ENCODE measurements around the gene C1S. TPM values are rescaled to one million over a fixed set of nuclear protein-coding genes. Genes with fewer than 3 reads are reported as not detected.
A peak's percentile ranks its signal among the peaks of the same experiment; 100 is the strongest.
"Not testable (repeated sequence)": the region's sequence is repeated elsewhere in the genome, so short reads cannot be mapped to it uniquely, and the experiment has no call there.

Gene C1S
- 10.8 TPM for total RNA-seq

DNA sequence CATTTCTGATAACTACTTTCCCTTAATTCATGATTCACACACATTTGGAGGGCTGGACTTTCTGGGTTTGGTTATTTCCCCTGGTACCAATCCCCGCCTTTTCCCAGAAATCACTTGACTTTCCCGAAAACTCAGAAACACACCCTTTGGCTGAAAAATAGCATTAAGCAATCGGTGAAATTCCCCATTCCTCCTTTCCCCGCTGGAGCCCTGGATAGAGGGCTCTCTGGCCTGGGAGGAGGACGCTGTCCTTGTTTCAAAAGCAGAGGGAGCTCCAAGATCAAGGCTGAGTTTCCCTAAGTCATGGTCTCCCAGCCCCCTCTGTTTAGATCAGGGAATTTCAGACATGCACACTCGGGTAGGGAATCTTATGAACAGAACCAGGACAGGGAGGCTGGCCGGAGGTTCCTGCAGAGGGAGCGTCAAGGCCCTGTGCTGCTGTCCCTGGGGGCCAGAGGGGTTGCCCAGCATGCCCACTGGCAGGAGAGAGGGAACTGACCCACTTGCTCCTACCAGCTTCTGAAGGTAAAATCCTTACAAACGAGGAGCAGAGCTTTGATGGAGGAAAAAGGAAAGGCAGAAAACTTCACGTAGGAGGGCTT lies at the start of gene C1S:
C1S (plus strand) TSS at position 366 of the 602 bp plus-strand sequence. CDS start 1,195 bp downstream, outside the sequence.
- peak; percentile 19 for DNase-seq

DNA sequence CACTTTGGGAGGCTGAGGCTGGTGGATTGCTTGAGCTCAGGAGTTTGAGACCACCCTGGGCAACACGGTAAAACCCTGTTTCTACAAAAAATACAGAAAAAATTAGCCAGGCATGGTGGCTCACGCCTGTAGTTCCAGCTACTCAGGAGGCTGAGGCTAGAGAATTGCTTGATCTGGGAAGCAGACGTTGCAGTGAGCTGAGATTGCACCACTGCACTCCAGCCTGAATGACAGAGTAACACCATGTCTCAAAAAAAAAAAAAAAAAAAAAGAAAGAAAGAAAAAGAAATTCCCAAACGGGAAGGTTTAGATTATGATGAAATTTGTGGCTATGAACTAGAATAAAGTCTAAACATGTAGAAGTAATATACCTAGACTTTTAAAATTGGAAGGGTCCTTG lies 49.1 kb upstream of the C1S start:
- not testable (repeated sequence) for DNase-seq

DNA sequence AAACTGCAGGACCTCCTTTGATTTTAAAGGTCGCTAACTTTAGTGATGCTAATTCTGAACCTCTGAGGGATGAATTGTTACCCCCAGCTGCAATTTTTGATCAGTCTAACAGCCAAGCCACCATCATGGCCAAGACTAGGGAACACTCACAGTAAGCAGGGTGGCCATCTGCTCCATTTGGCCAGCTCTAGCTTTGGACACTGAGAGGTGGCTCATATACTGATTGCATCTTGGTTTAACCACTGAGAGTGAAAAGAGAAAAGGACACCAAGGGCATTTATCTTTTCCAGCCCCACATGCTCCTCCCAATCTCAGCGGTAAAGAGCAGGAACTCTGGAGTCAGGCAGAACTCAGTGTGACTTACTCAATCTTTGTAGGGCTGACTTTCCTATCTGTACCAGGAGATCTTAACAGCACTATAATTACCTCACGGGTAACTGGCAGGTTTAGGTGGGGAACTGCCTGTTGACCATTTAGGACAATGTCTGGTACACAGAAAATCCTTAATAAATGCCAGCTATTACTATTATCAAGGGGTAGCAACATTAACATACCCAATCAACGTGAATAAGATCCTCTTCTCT lies 48.4 kb upstream of the C1S start:
- no peak for DNase-seq

DNA sequence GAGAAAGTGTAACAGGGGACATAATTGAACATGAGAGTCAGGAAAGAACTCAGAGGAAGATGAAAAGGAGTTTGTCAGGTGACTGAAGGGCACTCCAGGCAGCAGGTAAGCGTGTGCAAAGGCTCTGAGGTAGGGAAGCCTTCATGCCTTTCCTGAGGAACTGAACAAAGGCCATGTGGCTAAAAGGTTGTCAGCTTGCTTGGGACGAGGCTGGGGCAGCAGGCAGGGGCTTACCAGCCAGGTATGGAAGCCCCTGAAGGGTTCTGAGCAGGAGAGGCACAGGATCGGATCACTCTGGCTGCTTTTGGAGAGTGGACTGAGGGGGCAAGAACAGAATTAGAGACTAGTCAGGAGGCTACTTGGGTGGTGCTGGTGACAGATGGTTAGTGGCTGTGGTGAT lies 47.4 kb upstream of the C1S start:
- no peak for DNase-seq

DNA sequence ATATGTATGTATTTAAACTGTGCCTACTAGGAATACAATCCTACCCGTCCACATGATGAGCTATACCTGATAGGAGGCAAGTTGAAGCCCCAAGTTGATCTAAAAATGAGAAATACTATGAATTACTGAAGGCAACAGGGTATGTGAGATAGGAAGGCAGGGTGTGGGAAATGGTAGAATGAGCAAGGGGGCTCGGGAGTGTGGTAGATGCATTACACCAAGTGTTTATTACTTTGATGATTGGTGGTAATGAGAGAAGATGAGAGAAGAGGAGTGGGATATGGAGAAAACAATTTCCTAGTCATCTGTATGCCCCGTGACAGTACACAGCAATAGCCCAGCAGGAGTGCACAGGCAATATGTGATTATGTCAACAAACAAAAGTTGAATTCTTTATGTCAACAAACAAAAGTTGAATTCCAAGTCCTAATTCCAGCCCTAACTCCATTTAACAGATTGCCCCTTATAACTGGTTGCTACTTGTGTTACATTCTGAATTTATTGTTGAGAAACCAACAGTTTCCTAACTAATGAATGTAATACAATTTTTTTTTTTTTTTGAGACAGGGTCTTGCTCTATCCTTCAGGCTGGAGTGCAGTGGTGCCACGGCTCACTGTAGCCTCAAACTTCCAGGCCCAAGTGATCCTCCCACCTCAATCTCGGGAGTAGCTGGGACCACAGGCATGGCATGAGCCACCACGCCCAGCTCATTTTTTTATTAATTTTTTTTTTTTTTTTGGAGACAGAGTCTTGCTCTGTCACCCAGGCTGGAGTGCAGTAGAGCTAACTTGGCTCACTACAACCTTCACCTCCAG lies 44.8 kb upstream of the C1S start:
- DNase-seq: no peak

DNA sequence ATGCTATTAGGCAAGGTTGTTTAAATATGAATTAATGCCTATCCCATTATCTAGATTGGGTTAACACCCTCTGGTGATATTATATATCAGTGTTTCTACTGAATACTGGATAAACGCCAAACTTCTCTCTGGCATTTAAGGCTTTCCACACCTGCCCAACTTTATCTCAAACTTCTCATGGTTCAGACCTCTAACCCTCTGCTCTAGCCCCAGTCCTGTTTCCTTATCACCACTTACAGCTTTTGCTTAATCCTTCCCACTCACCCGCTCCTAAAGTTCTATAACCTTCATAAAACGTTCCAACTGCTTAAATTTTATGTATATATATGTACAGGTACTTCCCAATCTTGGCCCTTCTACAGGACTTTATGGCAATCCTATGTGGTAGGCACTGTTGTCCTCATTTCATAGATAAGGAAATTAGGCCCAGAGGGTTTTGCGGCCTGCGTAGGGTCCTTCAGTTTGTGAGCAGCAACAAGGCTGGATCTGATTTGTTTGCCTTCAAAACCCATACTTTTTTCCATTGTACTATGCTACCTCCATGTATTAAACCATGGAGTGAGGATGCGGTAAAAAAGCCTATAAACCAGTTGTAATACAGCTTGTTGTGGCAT lies 43.5 kb upstream of the C1S start:
- no peak for DNase-seq

DNA sequence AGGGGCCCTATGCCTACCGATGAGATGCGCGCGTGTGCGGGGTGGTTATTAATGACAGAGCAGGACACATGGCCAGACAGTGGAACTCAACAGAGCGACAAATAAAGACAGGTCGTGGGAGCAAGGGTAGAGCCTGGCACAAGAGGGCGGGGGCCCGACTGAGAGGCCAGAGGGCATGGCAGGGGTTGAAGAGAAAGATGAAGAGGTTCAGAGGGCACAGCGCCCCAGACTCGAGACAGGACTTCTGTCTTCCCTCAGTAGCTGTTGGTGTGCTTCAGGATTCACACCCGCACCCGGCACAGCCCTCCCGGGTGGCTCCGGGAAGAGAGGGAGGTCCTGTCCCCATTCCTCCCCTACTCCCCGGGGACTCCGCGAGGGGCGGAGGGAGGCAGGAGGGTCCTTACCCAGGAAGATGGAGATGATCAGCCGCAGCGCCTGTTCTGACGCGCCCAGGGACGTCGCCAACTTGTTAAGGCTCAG lies 42.6 kb upstream of the C1S start:
- DNase-seq: no peak

DNA sequence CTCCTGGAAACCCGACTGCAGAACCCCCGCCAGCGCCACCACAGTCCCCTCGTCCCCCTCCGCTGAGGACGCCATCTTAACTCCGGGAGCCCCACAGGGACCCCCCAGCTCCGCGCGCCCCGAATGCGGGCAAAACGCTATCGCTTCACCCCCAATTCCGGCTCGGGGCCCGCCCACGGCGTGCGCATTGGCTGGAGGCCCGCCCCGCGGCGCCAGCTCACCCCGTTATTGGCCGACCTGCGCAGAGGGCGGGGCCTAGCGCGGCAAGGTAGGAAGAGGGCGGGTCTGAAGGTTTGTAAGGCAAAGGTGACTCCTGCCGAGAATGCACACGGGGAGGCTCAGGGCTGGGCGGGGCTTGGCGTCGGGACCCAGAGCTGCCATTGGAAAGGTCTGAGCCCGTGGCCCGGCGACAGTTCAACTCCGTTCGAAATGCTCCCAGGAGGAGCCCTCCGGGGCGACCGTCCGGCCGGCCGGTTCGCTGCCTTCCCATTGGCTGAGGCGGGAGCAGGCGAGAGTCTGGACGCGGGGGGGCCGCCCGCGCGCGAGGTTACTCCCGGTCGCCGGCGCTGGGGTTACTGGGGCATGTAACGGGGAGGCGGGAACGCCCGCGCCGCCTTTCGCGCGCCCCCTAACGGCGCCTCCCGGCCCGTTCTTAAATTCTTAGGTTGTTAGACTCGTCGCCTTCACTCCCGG lies 42.0 kb upstream of the C1S start, which contains the start of gene LPCAT3:
LPCAT3 (minus strand) TSS at position 127 of the 693 bp plus-strand sequence; CDS start at position 75, 52 bp downstream.
- peak; percentile 94 for DNase-seq

DNA sequence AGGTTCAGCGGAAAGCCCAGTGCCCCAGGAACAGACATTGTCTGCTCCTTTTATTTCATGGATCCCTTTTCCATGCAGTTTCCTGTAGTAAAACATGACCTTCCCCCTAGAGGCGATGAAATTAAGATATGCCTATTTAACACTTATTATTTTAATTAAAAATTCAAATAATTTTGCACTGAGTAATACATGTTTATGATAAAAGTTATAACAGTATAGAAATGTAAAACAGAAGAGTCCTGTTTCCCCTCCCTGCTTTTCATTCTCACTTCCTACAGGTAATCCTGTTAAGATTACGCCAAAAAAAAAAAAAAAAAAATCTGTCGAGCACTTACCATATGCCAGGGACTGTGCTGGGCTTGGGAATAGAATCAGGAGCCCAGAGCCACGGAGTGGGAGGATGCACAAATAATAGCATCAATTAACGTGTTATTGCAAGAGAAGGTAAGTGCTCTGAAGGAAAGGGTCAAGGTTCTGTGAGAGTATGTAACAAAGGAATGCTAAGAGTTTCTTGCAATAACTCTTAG lies 41.4 kb upstream of the C1S start:
- DNase-seq: no peak

DNA sequence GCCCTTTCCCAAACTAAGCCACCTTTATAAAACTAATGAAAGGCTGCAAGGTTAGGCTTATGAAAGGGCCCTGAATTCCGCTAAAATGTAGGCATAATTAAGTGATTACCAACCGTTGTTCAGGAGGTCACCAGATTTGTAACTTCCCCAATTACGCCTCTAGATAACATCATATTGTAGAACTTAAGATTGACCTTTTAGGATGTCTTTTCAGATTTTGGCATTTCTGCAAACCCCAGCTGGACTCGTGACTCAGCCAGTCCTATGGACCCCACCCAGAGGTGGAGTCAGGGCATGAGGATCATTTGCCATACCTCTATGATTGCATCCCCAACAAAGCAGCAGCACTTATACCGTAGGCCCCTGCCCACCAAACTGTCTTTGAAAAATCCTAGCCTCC lies 38.6 kb upstream of the C1S start:
- DNase-seq: no peak

DNA sequence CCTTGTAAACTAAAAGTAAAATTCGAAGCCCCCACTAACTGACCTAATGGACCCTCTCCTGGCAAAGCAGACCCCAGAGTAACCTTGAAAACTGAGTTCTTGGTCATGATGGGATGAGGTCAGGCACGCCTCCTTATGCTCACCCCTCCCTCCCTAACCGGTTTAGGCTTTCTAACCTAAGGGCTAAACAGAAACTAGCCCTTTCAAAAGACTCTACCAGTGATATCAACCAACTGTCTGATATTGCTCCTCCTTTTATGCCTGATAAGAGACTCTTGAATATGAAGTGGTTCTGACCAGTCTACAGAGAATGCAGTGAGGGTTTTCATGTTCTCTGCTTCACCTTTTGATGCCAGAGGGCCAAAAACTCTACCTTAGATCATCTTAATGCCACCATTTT lies 37.4 kb upstream of the C1S start:
- no peak for DNase-seq

DNA sequence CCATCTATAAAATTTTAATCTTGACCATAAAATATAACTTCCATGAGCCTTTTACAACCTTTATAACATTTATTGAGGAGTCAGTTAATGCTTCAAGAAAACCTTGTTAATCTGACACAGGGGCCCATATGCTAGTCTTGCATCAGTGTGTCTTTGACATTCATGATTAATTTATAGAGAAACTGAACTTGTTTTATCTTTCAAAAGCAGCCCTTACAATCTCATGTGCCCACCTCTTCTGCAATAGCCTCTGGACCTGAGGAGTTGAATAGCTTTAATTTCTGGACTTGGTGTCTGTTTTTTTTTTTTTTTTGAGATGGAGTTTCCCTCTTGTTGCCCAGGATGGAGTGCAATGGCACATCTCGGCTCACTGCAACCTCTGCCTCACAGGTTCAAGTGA lies 33.7 kb upstream of the C1S start:
- DNase-seq: no peak

DNA sequence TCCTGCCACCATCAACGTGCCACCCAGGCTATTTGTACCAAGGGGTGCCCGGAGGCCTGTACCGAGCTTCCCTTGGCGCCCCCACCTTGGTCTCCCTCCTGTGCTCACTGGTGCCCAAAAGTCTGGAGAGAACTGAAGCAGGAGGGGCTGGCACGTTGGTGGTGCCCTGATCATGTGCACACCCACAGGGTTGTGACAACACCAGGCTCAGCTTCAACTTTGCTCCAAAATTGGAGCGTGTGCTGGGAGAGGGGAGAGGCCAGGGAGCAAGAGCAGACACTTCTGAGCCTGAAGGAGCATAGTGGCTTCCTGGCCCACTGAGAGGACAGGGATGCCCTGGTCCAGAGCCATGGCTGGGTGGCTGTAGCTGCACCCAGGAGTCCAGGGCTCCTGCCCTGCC lies 29.2 kb upstream of the C1S start:
- DNase-seq: no peak

DNA sequence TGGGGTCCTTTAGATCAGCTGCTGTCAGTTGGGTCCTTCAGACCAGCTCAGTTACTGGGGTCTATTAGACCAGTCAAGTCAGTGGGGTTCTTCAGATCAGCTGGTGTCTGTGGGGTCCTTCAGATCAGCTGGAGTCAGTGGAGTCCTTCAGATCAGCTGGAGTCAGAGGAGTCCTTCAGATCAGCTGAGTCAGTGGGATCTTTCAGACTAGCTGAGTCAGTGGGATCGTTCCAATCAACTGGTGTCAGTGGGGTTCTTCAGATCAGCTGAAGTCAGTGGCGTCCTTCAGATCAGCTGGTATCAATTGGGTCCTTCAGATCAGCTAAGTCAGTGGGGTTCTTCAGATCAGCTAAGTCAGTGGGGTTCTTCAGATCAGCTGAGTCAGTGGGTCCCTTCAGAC lies 27.5 kb upstream of the C1S start:
- no peak for DNase-seq

DNA sequence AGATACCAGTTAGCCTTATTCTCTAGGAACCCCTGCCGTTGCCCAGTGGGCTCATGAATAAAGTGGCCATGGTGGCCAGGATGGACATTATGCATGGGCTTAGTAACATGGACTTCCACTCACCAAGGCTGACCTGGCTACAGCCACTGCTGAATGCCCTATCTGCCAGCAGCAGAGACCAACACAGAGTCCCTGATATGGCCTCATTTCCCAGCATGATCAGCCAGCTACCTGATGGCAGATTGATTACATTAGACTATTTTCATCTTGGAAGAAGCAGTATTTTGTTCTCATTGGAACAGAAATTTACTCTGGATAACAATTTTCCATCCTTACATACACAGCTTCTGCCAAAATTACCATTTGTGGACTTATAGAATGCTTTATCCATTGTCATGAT lies 26.1 kb upstream of the C1S start:
- DNase-seq: no peak

DNA sequence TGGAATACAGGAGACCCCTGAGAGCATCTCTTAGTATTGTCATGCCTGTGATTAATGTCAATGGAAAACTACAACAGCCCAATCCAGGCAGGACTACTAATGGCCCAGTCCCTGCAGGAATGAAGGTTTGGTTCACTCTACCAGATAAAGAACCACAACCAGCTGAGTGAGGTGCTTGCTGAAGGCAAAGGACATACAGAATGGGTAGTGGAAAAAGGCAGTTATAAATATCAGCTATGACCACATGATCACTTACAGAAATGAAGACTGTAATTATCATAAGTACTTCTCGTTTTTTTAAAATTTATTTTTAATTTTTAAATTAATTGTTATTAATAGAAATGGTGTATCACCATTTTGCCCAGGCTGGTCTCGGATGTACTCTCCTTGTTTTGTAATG lies 25.1 kb upstream of the C1S start:
- no peak for DNase-seq

DNA sequence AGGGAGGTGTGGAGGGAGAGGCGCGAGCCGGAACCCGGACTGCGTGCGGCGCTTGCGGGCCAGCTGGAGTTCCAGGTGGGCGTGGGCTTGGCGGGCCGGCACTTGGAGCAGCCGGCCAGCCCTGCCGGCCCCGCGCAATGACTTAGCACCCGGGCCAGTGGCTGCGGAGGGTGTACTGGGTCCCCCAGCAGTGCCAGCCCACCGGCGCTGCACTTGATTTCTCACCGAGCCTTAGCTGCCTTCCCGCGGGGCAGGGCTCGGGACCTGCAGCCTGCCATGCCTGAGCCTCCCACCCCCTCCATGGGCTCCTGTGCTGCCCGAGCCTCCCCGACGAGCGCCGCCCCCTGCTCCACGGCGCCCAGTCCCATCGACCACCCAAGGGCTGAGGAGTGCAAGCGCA lies 23.1 kb upstream of the C1S start:
- not testable (repeated sequence) for DNase-seq

DNA sequence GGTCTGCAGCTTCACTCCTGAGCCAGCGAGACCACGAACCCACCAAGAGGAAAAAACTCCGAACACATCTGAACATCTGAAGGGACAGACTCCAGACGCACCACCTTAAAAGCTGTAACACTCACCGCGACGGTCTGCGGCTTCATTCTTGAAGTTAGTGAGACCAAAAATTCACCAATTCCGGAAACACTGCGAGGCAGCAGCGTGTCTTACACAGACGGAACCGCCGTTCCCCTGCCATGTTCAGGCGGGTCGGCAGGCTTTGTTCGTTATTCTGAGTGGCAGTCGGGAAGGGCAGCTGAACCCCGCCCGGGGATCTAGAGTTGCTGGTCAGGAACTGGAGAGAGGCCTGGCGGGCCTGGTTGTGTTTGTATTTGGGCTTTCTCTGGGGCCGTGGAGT lies 21.9 kb upstream of the C1S start:
- DNase-seq: no peak

DNA sequence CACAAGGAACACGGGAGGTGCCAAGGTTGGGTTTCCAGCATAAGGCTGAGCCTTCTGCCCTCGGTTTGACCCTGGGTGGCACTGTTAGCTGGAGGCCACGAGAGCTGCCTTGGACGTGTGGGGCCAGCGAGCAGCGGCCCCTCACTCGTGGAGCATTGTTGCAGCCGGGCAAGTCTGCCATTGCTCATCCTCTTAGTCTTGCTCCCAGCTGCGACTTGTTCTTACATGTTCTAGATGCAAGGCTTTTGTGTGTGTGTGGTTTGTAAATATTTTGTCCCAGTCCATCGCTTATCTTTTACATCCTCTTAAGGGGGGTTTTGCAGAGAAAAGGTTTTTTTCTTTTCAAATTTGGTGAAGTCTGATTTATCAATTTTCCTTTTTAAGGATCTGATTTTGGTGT lies 21.1 kb upstream of the C1S start:
- no peak for DNase-seq

DNA sequence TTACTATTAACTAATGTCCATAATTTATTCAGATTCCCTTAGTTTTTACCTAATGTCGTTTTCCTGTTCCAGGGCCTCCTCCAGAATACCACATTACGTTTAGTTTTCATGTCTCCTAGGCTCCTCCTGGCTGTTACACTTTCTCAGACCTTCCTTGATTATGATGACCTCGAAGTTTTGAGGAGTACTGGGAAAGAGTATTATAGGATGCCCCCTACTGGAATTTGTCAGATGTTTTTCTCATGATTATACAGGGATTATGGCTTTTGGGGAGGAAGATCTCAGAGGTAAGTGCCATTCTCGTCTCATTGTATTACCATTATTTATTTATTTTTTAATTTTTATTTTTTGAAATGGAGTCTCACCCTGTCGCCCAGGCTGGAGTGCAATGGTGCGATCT lies 17.7 kb upstream of the C1S start:
- no peak for DNase-seq

DNA sequence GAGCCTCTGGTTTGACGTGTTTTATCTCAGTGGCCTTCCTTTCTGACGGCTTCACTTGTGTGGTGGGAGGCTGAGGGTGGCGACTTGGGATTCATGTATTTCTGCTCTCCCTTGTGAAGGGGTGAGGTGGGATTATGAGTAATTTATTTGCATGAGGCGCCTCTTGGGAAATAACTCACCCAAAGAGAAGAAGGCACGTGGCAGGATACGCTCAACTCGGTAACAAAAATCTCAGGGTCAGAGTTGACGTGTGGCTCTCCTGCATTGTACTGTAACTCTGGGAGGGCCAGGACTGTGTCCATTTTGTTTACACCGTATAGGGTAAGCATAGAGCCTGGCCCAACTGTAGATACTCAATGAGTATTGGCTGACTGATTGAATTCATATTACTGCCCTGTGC lies 14.6 kb upstream of the C1S start:
- DNase-seq: no peak
